Astrocyte of the spinal cord (primary cell): Measurements from ENCODE around the gene TOP1.
A peak's percentile ranks its signal among the peaks of the same experiment; 100 is the strongest.

ENCODE experiments used
- DNase-seq: peaks from one replicate; pipeline ENCODE4 v3.0.0; 2011; ENCODE audit warnings: low read depth, low spot score
- H3K4me3 ChIP-seq: 2 replicates; pipeline ENCODE4 v1.5.1; 2011; ENCODE audit warnings: low read depth, mild to moderate bottlenecking, low read length, moderate library complexity
- CTCF ChIP-seq: IDR thresholded peaks from 2 replicates; pipeline ENCODE4 v1.5.1; 2012; ENCODE audit warnings: low read depth, mild to moderate bottlenecking, low read length, inconsistent platforms
- in situ Hi-C: cut with HindIII; loops from 2 replicates; pipeline ENCODE4 v1.10.0; 2017; ENCODE audit warnings: low sequenced_read_pairs

Gene TOP1

GRCh38 chr20:41027872-41028358 is 707 bp upstream of the TOP1 start:
- H3K4me3 ChIP-seq = peak overlapping the region; percentile 34
- DNase-seq = no peak
- in situ Hi-C loops = no loop called here
- no peak for TF ChIP-seq CTCF

- in situ Hi-C loops = no loop called here
- no peak for TF ChIP-seq CTCF
- peak overlapping the region; percentile 53 for H3K4me3 ChIP-seq
- no peak for DNase-seq
These were observed 704 bp downstream of the TOP1 start for GRCh38 chr20:41029150-41029901.

GRCh38 chr20:41030061-41030460 is 1.4 kb downstream of the TOP1 start:
- H3K4me3 ChIP-seq = peak overlapping the region; percentile 53
- TF ChIP-seq CTCF = no peak
- in situ Hi-C loops = no loop called here
- no peak for DNase-seq

GRCh38 chr20:41030531-41031242 is 2.1 kb downstream of the TOP1 start:
- in situ Hi-C loops = no loop called here
- H3K4me3 ChIP-seq = peak overlapping the region; percentile 53
- DNase-seq = peak; percentile 39
- TF ChIP-seq CTCF = no peak

- peak overlapping the region; percentile 53 for H3K4me3 ChIP-seq
- in situ Hi-C loops = no loop called here
- DNase-seq = no peak
- no peak for TF ChIP-seq CTCF
These were observed 2.6 kb downstream of the TOP1 start for GRCh38 chr20:41031243-41031619.

- no peak for TF ChIP-seq CTCF
- no peak overlapping the region for H3K4me3 ChIP-seq
- in situ Hi-C loops = no loop called here
- DNase-seq = peak; percentile 26
These were observed 3.6 kb downstream of the TOP1 start for GRCh38 chr20:41032271-41032670.
